ENCODE measurements around the gene DROSHA.
A peak's percentile ranks its signal among the peaks of the same experiment; 100 is the strongest.

Gene DROSHA

DNA sequence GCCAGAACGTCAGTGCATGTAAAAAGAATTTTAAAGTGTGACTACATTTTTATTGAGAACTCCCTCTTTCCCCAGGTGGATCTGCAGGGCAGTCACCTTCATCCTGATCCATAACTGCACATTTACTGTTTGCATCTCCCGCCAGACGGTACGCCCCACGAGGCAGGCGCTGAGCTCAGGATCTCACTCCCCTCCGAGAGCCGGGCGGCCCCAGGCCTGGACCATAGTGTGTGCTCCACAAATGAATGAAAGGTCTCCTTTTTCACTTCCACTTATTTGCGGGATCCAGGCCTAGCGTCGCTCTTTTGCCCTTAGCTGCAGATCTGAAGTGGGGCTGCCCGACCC lies 378 bp downstream of the DROSHA start:
- Histone ChIP-seq H3K27me3 (ENCODE audit: control insufficient read depth in 2 of 2, insufficient read depth in 2 of 2, low read length in 2 of 2) (no peaks in the 10 kb centered on the region), H3K9me3 (ENCODE audit: control insufficient read depth in 2 of 2, low read length in 2 of 2) (no peaks in the 10 kb centered on the region), H3K4me3 (ENCODE audit: low read length in 2 of 2) (peak overlapping the region; percentile 85 to 98), H3K4me1 (ENCODE audit: control insufficient read depth in 2 of 2, insufficient read depth in 2 of 2, low read length in 2 of 2) (peaks cover 9 to 17% of the 10 kb centered on the region in 2 donors), H3K36me3 (ENCODE audit: control insufficient read depth in 2 of 2, insufficient read depth in 2 of 2, low read length in 2 of 2) (peaks cover 31 to 41% of the 10 kb centered on the region in 2 donors), H3K27ac (ENCODE audit: low read depth in 2 of 2, low read length in 2 of 2) (peak overlapping the region; percentile 47 to 78), H3K9ac (ENCODE audit: low read depth in 1 of 2, low read length in 2 of 2) (peak overlapping the region; percentile 64 to 92)

DNA sequence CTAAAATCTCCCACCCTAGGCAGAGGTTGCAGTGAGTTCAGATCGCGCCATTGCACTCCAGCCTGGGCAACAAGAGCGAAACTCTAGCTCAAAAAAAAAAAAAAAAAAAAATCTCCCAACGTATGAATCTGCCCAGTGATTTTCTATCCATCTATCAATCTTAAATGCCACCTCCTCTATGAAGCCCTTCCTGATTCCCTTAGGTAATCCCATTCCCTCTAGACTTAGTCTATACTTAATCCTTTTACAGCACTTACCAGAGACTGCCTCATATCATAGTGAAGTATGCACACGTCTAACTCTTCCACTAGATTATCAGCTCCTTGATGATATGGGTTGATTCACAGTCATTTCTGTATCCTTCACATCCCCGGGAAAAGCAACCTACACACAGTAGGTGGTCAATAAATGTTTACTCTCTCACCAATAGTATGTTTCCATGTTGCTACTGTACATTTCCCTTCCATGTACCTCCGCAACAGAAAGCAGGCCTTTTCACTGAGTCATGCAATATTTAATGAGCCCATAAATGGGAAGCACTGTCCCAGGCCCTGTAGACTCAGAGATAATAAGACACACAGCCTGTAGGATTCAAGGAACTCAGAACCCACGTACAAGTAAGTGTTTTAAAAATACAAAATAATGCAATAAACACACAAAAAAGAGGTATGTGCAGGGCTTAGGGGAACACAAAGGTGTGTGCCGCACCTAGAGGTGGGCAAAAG lies 1.2 kb downstream of the DROSHA start:
- H3K36me3 ChIP-seq (ENCODE audit: control insufficient read depth in 2 of 2, insufficient read depth in 2 of 2, low read length in 2 of 2) = peaks cover 38 to 45% of the 10 kb centered on the region in 2 donors
- peak overlapping the region in 1 of 2 donors; percentile 3 for H3K9ac ChIP-seq (ENCODE audit: low read depth in 1 of 2, low read length in 2 of 2)
- no peaks in the 10 kb centered on the region for H3K9me3 ChIP-seq (ENCODE audit: control insufficient read depth in 2 of 2, low read length in 2 of 2)
- no peak overlapping the region for H3K27ac ChIP-seq (ENCODE audit: low read depth in 2 of 2, low read length in 2 of 2)
- H3K27me3 ChIP-seq (ENCODE audit: control insufficient read depth in 2 of 2, insufficient read depth in 2 of 2, low read length in 2 of 2) = no peaks in the 10 kb centered on the region
- peak overlapping the region; percentile 85 to 98 for H3K4me3 ChIP-seq (ENCODE audit: low read length in 2 of 2)
- peaks cover 9 to 17% of the 10 kb centered on the region in 2 donors for H3K4me1 ChIP-seq (ENCODE audit: control insufficient read depth in 2 of 2, insufficient read depth in 2 of 2, low read length in 2 of 2)

DNA sequence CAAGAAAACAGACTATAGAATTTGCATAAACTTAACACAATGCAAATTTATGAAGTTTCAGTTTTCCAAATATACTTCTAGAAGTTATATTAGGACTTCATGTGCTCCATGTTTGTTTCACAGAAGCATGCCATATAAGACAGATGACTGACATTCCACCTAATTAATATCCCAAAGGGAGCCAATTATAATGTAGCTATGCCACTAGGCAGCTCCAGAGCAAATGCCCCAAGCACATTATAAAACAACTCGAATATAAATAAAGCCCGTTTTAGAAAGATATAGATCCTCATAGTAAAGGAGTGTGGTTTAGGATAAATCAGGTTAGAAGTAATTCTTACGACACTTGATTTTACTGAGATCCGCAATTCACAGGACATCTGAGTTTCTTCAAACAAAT lies 8.9 kb downstream of the DROSHA start:
- H3K4me3 ChIP-seq (ENCODE audit: low read length in 2 of 2) = no peak overlapping the region
- no peak overlapping the region for H3K9ac ChIP-seq (ENCODE audit: low read depth in 1 of 2, low read length in 2 of 2)
- H3K4me1 ChIP-seq (ENCODE audit: control insufficient read depth in 2 of 2, insufficient read depth in 2 of 2, low read length in 2 of 2) = no peaks in the 10 kb centered on the region
- peaks cover 53 to 54% of the 10 kb centered on the region in 2 donors for H3K36me3 ChIP-seq (ENCODE audit: control insufficient read depth in 2 of 2, insufficient read depth in 2 of 2, low read length in 2 of 2)
- H3K27me3 ChIP-seq (ENCODE audit: control insufficient read depth in 2 of 2, insufficient read depth in 2 of 2, low read length in 2 of 2) = no peaks in the 10 kb centered on the region
- H3K9me3 ChIP-seq (ENCODE audit: control insufficient read depth in 2 of 2, low read length in 2 of 2) = no peaks in the 10 kb centered on the region
- no peak overlapping the region for H3K27ac ChIP-seq (ENCODE audit: low read depth in 2 of 2, low read length in 2 of 2)

DNA sequence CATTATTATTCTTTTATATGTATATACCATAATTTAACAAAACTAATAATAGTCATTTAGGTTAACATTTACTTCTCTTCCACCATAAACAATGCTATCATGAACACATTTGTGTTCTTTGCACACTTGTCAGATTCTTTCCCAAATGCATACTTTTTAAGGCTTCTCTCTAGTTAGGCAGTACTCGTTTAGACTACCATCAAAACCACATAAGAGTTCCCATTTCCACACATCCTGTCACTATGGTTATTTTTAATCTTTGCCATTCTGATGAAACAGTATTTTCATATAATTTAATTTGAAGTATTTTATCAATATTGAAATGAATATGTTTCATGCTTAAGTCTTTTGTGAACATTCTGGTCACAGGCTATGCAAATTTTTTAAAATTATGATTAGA lies 15.1 kb downstream of the DROSHA start:
- peaks cover 42 to 52% of the 10 kb centered on the region in 2 donors for H3K36me3 ChIP-seq (ENCODE audit: control insufficient read depth in 2 of 2, insufficient read depth in 2 of 2, low read length in 2 of 2)
- no peaks in the 10 kb centered on the region for H3K9me3 ChIP-seq (ENCODE audit: control insufficient read depth in 2 of 2, low read length in 2 of 2)
- H3K9ac ChIP-seq (ENCODE audit: low read depth in 1 of 2, low read length in 2 of 2) = no peak overlapping the region

DNA sequence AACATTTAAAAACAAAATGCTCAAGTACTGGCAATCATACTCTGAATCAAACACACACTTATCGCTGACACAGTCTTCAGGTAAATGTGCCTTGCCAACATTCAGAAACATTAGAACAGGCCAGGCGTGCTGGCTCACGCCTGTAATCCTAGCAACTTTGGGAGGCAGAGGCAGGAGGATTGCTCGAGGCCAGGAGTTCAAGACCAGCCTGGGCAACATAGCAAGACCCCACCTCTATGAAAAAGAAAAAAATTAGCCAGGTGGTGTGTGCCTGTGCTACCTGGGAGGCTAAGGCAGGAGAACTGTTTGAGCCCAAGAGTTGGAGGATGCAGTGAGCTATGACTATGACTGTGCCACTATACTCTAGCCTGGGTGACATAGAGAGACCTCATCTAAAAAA lies 20.6 kb downstream of the DROSHA start:
- Histone ChIP-seq H3K9ac (ENCODE audit: low read depth in 1 of 2, low read length in 2 of 2) (no peak overlapping the region), H3K27me3 (ENCODE audit: control insufficient read depth in 2 of 2, insufficient read depth in 2 of 2, low read length in 2 of 2) (no peaks in the 10 kb centered on the region), H3K9me3 (ENCODE audit: control insufficient read depth in 2 of 2, low read length in 2 of 2) (no peaks in the 10 kb centered on the region), H3K36me3 (ENCODE audit: control insufficient read depth in 2 of 2, insufficient read depth in 2 of 2, low read length in 2 of 2) (peaks cover 59 to 61% of the 10 kb centered on the region in 2 donors), H3K27ac (ENCODE audit: low read depth in 2 of 2, low read length in 2 of 2) (no peak overlapping the region), H3K4me1 (ENCODE audit: control insufficient read depth in 2 of 2, insufficient read depth in 2 of 2, low read length in 2 of 2) (no peaks in the 10 kb centered on the region), H3K4me3 (ENCODE audit: low read length in 2 of 2) (no peak overlapping the region)

More for the DNA sequence above, 15.1 kb downstream of the DROSHA start:
- Histone ChIP-seq H3K27me3 (ENCODE audit: control insufficient read depth in 2 of 2, insufficient read depth in 2 of 2, low read length in 2 of 2) (no peaks in the 10 kb centered on the region), H3K27ac (ENCODE audit: low read depth in 2 of 2, low read length in 2 of 2) (no peak overlapping the region), H3K4me3 (ENCODE audit: low read length in 2 of 2) (no peak overlapping the region), H3K4me1 (ENCODE audit: control insufficient read depth in 2 of 2, insufficient read depth in 2 of 2, low read length in 2 of 2) (no peaks in the 10 kb centered on the region)

DNA sequence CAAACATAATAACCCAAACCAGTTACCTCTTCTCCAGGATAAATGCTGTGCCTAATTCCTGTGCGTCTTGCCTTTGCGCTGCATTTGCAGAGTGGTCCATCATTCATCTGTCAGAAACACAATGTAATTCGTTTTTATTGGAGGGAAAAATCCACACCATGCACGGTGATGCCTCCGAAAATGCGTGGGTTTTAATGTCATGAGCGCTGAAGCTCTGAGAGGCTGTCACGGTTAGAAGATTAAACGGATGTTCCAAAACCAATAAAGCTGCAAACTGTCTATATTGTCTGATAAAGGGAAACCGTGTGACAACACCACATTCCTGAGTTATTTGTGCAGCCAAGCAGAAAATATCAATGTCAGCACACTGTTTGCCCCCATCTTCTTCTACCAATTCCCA lies 27.4 kb downstream of the DROSHA start:
- Histone ChIP-seq H3K9me3 (ENCODE audit: control insufficient read depth in 2 of 2, low read length in 2 of 2) (no peaks in the 10 kb centered on the region), H3K27ac (ENCODE audit: low read depth in 2 of 2, low read length in 2 of 2) (no peak overlapping the region), H3K4me3 (ENCODE audit: low read length in 2 of 2) (no peak overlapping the region), H3K4me1 (ENCODE audit: control insufficient read depth in 2 of 2, insufficient read depth in 2 of 2, low read length in 2 of 2) (no peaks in the 10 kb centered on the region), H3K27me3 (ENCODE audit: control insufficient read depth in 2 of 2, insufficient read depth in 2 of 2, low read length in 2 of 2) (no peaks in the 10 kb centered on the region), H3K9ac (ENCODE audit: low read depth in 1 of 2, low read length in 2 of 2) (no peak overlapping the region), H3K36me3 (ENCODE audit: control insufficient read depth in 2 of 2, insufficient read depth in 2 of 2, low read length in 2 of 2) (peaks cover 64 to 69% of the 10 kb centered on the region in 2 donors)

DNA sequence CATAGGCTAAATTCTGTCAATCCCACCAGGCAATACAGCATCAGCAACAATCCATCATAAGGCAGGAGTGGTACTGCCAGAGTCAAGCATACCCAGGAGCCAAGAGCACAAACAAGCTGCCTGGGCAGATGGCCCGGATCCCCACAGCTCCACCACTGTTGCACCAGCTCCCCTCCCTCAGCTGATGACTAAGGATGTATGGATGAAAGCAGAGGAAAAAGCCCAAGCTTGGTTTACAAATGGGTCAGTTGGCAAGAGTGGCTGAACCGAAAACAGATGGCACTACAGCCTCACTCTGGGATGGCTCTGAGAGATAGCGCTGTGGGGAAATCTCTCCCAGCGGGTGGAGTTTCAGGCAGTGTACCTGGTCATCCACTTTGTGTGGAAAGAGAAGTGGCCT lies 29.4 kb downstream of the DROSHA start:
- H3K4me1 ChIP-seq (ENCODE audit: control insufficient read depth in 2 of 2, insufficient read depth in 2 of 2, low read length in 2 of 2) = no peaks in the 10 kb centered on the region
- peaks cover 69 to 71% of the 10 kb centered on the region in 2 donors for H3K36me3 ChIP-seq (ENCODE audit: control insufficient read depth in 2 of 2, insufficient read depth in 2 of 2, low read length in 2 of 2)
- no peak overlapping the region for H3K27ac ChIP-seq (ENCODE audit: low read depth in 2 of 2, low read length in 2 of 2)

DNA sequence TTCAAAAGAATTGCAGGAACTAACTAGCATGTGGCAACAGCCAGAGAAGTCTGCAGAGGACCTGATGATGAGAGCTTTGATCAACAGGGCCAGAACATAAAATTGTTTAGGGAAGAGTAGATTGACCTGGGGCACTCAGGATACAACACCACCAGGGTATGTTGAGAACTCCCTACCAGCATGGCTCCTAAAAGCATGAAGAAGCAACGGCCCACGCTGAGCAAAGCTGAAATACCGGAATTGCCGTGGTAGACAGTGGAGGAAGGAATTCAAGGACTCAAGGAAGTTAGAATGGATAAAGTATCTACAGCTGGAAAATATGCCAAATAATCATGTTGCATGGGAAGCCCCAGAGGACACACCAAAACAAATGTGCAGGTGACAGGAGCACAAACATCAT lies 31.6 kb downstream of the DROSHA start:
- Histone ChIP-seq H3K9me3 (ENCODE audit: control insufficient read depth in 2 of 2, low read length in 2 of 2) (no peaks in the 10 kb centered on the region), H3K27me3 (ENCODE audit: control insufficient read depth in 2 of 2, insufficient read depth in 2 of 2, low read length in 2 of 2) (no peaks in the 10 kb centered on the region)

More for the DNA sequence above, 29.4 kb downstream of the DROSHA start:
- H3K9me3 ChIP-seq (ENCODE audit: control insufficient read depth in 2 of 2, low read length in 2 of 2) = no peaks in the 10 kb centered on the region
- H3K9ac ChIP-seq (ENCODE audit: low read depth in 1 of 2, low read length in 2 of 2) = no peak overlapping the region
- no peak overlapping the region for H3K4me3 ChIP-seq (ENCODE audit: low read length in 2 of 2)
- H3K27me3 ChIP-seq (ENCODE audit: control insufficient read depth in 2 of 2, insufficient read depth in 2 of 2, low read length in 2 of 2) = no peaks in the 10 kb centered on the region

DNA sequence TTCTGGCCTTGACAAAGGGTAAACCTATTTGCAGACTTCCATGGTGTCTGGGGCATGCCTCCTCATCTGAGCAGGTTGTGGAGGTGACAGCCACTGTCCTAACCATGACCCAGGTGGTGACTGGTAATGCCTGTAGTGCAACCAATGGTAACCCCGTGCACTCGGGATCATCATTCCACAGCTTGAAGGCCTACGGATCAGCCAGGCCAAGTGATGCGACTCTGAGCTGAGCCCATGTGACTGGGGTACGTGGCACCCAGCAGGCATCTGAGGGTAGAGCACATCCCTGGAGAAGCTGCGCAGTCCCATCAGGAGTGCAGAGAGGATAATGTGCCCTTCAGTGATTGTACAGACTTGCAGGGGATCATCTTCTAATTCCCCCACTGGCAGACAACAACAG lies 35.0 kb downstream of the DROSHA start:
- H3K27me3 ChIP-seq (ENCODE audit: control insufficient read depth in 2 of 2, insufficient read depth in 2 of 2, low read length in 2 of 2) = no peaks in the 10 kb centered on the region
- H3K36me3 ChIP-seq (ENCODE audit: control insufficient read depth in 2 of 2, insufficient read depth in 2 of 2, low read length in 2 of 2) = peaks cover 69 to 78% of the 10 kb centered on the region in 2 donors
- no peak overlapping the region for H3K4me3 ChIP-seq (ENCODE audit: low read length in 2 of 2)
- H3K9me3 ChIP-seq (ENCODE audit: control insufficient read depth in 2 of 2, low read length in 2 of 2) = no peaks in the 10 kb centered on the region
- no peak overlapping the region for H3K9ac ChIP-seq (ENCODE audit: low read depth in 1 of 2, low read length in 2 of 2)
- no peak overlapping the region for H3K27ac ChIP-seq (ENCODE audit: low read depth in 2 of 2, low read length in 2 of 2)
- no peaks in the 10 kb centered on the region for H3K4me1 ChIP-seq (ENCODE audit: control insufficient read depth in 2 of 2, insufficient read depth in 2 of 2, low read length in 2 of 2)

More for the DNA sequence above, 31.6 kb downstream of the DROSHA start:
- H3K4me1 ChIP-seq (ENCODE audit: control insufficient read depth in 2 of 2, insufficient read depth in 2 of 2, low read length in 2 of 2) = no peaks in the 10 kb centered on the region
- no peak overlapping the region for H3K4me3 ChIP-seq (ENCODE audit: low read length in 2 of 2)
- H3K9ac ChIP-seq (ENCODE audit: low read depth in 1 of 2, low read length in 2 of 2) = no peak overlapping the region
- H3K27ac ChIP-seq (ENCODE audit: low read depth in 2 of 2, low read length in 2 of 2) = no peak overlapping the region
- peaks cover 83 to 89% of the 10 kb centered on the region in 2 donors for H3K36me3 ChIP-seq (ENCODE audit: control insufficient read depth in 2 of 2, insufficient read depth in 2 of 2, low read length in 2 of 2)

DNA sequence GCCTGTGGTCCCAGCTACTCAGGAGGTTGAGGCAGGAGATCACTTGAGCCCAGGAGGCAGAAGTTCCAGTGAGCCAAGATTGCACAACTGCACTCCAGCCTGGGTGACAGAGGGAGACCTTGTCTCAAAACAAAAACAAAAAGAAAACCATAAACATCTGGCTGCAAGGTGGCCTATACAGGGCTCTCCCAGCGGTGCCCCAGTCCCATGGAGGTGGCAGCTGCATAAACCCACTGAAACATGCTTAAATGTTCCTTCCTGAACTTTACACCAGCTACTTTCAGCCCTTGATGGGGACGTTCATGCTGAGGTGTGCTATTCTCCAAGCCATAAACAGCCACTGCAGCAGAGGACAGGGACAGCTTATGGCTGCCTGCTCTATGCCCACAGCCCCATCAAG lies 35.6 kb downstream of the DROSHA start:
- Histone ChIP-seq H3K4me1 (ENCODE audit: control insufficient read depth in 2 of 2, insufficient read depth in 2 of 2, low read length in 2 of 2) (no peaks in the 10 kb centered on the region), H3K9me3 (ENCODE audit: control insufficient read depth in 2 of 2, low read length in 2 of 2) (no peaks in the 10 kb centered on the region), H3K36me3 (ENCODE audit: control insufficient read depth in 2 of 2, insufficient read depth in 2 of 2, low read length in 2 of 2) (peaks cover 69 to 76% of the 10 kb centered on the region in 2 donors), H3K27me3 (ENCODE audit: control insufficient read depth in 2 of 2, insufficient read depth in 2 of 2, low read length in 2 of 2) (no peaks in the 10 kb centered on the region), H3K27ac (ENCODE audit: low read depth in 2 of 2, low read length in 2 of 2) (no peak overlapping the region), H3K4me3 (ENCODE audit: low read length in 2 of 2) (no peak overlapping the region), H3K9ac (ENCODE audit: low read depth in 1 of 2, low read length in 2 of 2) (no peak overlapping the region)
